ENCODE results near the gene SOX30. TPM values are rescaled to one million over a fixed set of nuclear protein-coding genes. Genes with fewer than 3 reads are reported as not detected.
"Not testable (repeated sequence)": the region's sequence is repeated elsewhere in the genome, so short reads cannot be mapped to it uniquely, and the experiment has no call there.

The SOX30 gene
- total RNA-seq, 2 donors from 2014 or later: not detected

DNA sequence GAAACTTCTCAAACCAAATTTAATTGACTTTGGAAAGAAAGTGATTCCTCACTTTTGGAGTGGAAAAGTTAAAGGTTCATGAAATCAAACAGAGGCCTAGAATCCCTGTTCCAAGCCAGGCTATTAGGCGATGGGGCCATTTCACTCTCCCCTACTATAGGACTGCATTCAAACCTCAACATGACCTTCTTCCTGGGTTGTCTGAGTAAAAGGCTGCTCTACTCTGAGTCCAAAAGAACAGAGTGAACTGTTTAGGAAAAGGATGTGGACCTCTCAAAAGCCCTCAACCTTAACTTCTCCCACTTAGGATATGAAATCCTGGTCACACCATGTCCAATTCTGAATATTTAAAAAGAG lies 34.9 kb upstream of the SOX30 start:
- Histone ChIP-seq H3K27me3 (replicated peaks; ENCODE audit: insufficient read depth) (no peaks in the 10 kb centered on the region), H3K36me3 (no peaks in the 10 kb centered on the region), H3K27ac (no peak overlapping the region), H3K4me3 (no peak overlapping the region), H3K4me1 (ENCODE audit: control insufficient read depth in 1 of 2, low read depth in 2 of 2) (no peaks in the 10 kb centered on the region), H3K9me3 (no peaks in the 10 kb centered on the region)
- ATAC-seq (ENCODE audit: insufficient number of reproducible peaks, low FRiP score, low read depth) (no peak), DNase-seq (ENCODE audit: low spot score) (no peak)
- TF ChIP-seq, protein P1, sequence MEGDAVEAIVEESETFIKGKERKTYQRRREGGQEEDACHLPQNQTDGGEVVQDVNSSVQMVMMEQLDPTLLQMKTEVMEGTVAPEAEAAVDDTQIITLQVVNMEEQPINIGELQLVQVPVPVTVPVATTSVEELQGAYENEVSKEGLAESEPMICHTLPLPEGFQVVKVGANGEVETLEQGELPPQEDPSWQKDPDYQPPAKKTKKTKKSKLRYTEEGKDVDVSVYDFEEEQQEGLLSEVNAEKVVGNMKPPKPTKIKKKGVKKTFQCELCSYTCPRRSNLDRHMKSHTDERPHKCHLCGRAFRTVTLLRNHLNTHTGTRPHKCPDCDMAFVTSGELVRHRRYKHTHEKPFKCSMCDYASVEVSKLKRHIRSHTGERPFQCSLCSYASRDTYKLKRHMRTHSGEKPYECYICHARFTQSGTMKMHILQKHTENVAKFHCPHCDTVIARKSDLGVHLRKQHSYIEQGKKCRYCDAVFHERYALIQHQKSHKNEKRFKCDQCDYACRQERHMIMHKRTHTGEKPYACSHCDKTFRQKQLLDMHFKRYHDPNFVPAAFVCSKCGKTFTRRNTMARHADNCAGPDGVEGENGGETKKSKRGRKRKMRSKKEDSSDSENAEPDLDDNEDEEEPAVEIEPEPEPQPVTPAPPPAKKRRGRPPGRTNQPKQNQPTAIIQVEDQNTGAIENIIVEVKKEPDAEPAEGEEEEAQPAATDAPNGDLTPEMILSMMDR (IDR thresholded peaks at IDR 0.05): no peak

DNA sequence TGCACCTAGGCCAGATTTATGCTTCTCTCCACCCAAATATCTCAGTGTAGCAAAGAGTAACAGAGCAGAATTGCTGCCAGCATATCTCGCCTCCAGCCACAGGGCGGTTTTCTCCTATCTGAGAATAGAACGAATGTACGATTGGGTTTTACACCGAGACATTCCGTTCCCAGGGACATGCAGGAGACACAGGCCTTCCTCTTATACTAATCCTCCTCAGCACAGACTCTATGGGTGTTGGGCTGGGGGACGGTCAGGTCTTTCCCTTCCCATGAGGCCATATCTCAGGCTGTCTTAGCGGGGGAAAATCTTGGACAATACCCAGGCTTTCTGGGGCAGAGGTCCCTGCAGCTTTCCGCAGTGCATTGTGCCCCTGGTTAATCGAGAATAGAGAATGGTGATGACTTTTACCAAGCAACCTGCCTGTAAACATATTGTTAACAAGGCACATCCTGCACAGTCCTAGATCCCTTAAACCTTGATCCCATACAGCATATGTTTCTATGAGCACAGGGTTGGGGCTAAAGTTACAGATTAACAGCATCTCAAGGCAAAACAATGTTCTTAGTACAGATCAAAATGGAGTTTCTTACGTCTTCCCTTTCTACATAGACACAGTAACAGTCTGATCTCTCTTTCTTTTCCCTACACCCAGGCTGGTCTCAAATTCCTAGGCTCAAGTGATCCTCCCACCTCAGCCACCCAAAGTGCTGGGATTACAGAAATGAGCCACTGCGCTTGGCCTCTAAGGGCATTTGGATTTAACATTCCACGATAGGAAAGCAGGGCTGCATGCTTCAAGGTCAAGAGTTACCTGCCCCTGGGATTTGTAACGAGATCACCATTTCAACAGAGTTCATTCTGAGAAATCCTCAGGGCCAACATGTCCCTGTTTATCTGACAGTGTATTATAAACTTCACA lies 34.3 kb upstream of the SOX30 start:
- not testable (repeated sequence) for DNase-seq (ENCODE audit: low spot score); H3K27ac ChIP-seq; H3K4me3 ChIP-seq; H3K9me3 ChIP-seq; H3K27me3 ChIP-seq (replicated peaks; ENCODE audit: insufficient read depth); H3K36me3 ChIP-seq; H3K4me1 ChIP-seq (ENCODE audit: control insufficient read depth in 1 of 2, low read depth in 2 of 2); ATAC-seq (ENCODE audit: insufficient number of reproducible peaks, low FRiP score, low read depth)

DNA sequence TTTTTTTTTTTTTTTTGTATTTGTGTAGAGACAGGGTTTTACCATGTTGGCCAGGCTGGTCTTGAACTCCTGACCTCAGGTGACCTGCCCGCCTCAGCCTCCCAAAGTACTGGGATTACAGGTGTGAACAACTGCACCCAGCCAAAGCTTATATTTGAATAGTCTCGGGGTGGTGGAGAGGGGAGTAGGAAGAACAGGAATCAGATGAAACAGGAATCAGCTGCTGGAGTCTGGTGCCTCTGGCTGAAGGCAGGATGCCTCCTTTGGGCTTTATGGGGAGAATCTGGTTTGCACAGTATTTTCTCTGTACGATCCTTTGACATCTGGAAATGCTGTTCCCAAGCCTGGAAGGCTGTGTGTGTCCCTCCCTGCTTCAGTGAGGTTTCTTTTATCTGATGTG lies 30.0 kb upstream of the SOX30 start:
- ATAC-seq (ENCODE audit: insufficient number of reproducible peaks, low FRiP score, low read depth): no peak
- no peaks in the 10 kb centered on the region for H3K27me3 ChIP-seq (replicated peaks; ENCODE audit: insufficient read depth)
- H3K36me3 ChIP-seq: no peaks in the 10 kb centered on the region
- no peak overlapping the region for H3K27ac ChIP-seq
- no peak for DNase-seq (ENCODE audit: low spot score)
- H3K4me3 ChIP-seq: no peak overlapping the region
- TF ChIP-seq, protein P1 (IDR thresholded peaks at IDR 0.05): no peak
- H3K9me3 ChIP-seq: no peaks in the 10 kb centered on the region
- H3K4me1 ChIP-seq (ENCODE audit: control insufficient read depth in 1 of 2, low read depth in 2 of 2): no peaks in the 10 kb centered on the region

DNA sequence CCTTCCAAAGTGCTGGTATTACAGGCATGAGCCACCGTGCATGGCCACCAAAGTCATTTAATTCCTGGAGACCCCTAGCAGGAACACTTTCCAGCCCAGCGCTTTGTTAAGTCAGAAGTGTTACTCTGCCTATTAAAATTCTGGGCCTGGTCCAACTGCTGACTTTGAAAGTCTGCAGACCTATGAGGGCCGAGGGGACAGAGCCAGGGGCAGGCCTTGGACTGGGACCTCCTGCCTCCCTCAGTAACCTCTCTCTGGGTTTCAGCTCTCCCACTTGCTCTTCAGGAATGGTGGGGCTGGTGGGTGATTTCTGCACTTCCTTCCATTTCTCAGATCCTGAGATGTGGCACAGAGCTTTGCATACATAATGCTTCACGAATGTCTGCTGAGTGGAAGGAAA lies 28.8 kb upstream of the SOX30 start:
- Histone ChIP-seq H3K9me3 (no peaks in the 10 kb centered on the region), H3K36me3 (no peaks in the 10 kb centered on the region), H3K4me3 (no peak overlapping the region), H3K27me3 (replicated peaks; ENCODE audit: insufficient read depth) (no peaks in the 10 kb centered on the region), H3K4me1 (ENCODE audit: control insufficient read depth in 1 of 2, low read depth in 2 of 2) (no peaks in the 10 kb centered on the region), H3K27ac (no peak overlapping the region)
- ATAC-seq (ENCODE audit: insufficient number of reproducible peaks, low FRiP score, low read depth) (no peak), DNase-seq (ENCODE audit: low spot score) (no peak)
- TF ChIP-seq, protein P1 (IDR thresholded peaks at IDR 0.05): no peak

DNA sequence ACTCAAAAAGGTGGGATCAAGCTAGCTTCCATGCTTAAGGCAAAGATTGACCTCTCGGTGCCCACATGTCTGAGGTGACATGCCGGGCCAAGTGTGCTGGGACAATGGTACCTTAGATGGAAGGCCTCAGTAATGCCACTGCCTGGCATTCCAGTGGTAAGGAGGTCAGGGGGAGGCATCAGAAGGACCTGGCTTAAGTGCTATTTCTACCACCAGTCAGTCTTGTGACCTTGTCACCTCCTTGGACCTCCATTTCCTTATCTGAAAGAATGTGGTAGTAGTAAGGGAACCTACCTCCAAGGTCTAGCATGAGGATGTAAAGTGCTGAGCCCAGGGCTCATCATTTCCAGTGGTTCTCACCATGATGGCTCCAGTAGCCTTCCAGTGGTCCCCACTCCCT lies 28.0 kb upstream of the SOX30 start:
- TF ChIP-seq, protein P1 (IDR thresholded peaks at IDR 0.05): no peak
- no peaks in the 10 kb centered on the region for H3K36me3 ChIP-seq
- H3K4me1 ChIP-seq (ENCODE audit: control insufficient read depth in 1 of 2, low read depth in 2 of 2): no peaks in the 10 kb centered on the region
- H3K27me3 ChIP-seq (replicated peaks; ENCODE audit: insufficient read depth): no peaks in the 10 kb centered on the region
- DNase-seq (ENCODE audit: low spot score): no peak
- H3K9me3 ChIP-seq: no peaks in the 10 kb centered on the region
- no peak overlapping the region for H3K4me3 ChIP-seq
- ATAC-seq (ENCODE audit: insufficient number of reproducible peaks, low FRiP score, low read depth): no peak
- no peak overlapping the region for H3K27ac ChIP-seq

All from thoracic aorta (tissue), 2 donors.